Ascending aorta (tissue), 2 donors: ENCODE data around the gene SEC16B. TPM values are rescaled to one million over a fixed set of nuclear protein-coding genes. Genes with fewer than 3 reads are reported as not detected.

ENCODE experiments used
- DNase-seq, 2 donors: peaks; one replicate each; pipeline ENCODE4 v3.0.0-alpha.2; 2019; ENCODE audit warnings: low spot score in 2 of 2
- H3K27ac ChIP-seq, 2 donors: fragments of 200-600 bp; sonication (generic); one replicate each; pipeline ENCODE4 v1.5.1; 2016 to 2017; ENCODE audit warnings: mild to moderate bottlenecking in 1 of 2
- H3K27me3 ChIP-seq: fragments of 200-600 bp; sonication (generic); one replicate; pipeline ENCODE4 v1.5.1; 2017
- H3K36me3 ChIP-seq, 2 donors: fragments of 200-600 bp; sonication (generic); one replicate each; pipeline ENCODE4 v1.5.1; 2016
- H3K4me1 ChIP-seq, 2 donors: fragments of 200-600 bp; sonication (generic); one replicate each; pipeline ENCODE4 v1.5.1; 2016 to 2017; ENCODE audit warnings: mild to moderate bottlenecking in 1 of 2
- H3K4me3 ChIP-seq, 2 donors: fragments of 200-600 bp; sonication (generic); one replicate each; pipeline ENCODE4 v1.5.1; 2016 to 2017; ENCODE audit warnings: mild to moderate bottlenecking in 1 of 2
- H3K9me3 ChIP-seq, 2 donors: fragments of 200-600 bp; sonication (generic); one replicate each; pipeline ENCODE4 v1.5.1; 2016
- CTCF ChIP-seq, 3 experiments: fragments of 200-600 bp in 2 of 3; fragments of 450-650 bp in 1 of 3; sonication (generic) in 2 of 3; IDR thresholded peaks; one replicate each; pipeline ENCODE4 v1.5.1; 2016 to 2019; ENCODE audit warnings: antibody characterized with exemption in 3 of 3, mild to moderate bottlenecking in 1 of 3, moderate library complexity in 1 of 3
- intact Hi-C: fragments of 100-400 bp; cut with DNase I; formaldehyde crosslinking; loops from one replicate; pipeline ENCODE4 v1.15.1; 2023
- total RNA-seq: library from RNA; depleted of rRNA; stranded (reverse); fragments of >200 nt; gene quantifications from one replicate; pipeline ENCODE4 v1.1.0, GENCODE V29; 2016

The SEC16B gene
- total RNA-seq, 1 donor from 2014 or later: 8.6 TPM

DNA sequence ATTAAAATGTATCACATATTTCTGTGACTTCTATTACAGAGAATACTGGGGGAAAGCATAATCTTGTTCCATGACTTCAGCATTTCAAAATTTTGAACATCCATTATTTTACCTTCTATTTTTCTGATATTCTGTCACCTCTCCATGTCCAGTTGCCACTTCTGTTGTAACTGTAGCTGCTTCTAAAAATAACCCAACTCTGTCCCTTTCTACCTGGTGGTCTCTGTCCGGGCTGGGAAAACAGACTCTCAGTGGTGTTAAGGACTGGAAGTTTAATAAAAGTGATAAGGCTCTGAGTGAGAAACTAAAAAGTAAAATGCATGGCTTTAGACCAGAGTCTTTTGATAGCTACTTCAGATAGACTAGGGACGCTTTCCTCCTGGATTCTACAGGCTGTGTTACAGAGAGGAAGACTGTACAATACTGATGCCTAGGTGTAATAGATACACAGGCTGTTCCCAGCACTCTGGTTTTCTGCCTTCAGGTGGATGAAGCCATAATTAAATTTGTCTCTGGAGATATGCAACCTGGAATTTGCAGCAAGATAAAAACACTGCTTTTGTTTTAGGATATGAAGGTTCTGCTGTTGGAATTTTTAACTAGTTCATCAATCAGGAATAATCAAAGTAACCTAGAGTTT is 42.1 kb upstream of the SEC16B start:
- intact Hi-C loops: no loop called here
- no peak for DNase-seq
- Histone ChIP-seq H3K4me3 (no peak overlapping the region), H3K27ac (no peak overlapping the region), H3K4me1 (no peaks in the 10 kb centered on the region), H3K36me3 (peaks cover 4 to 26% of the 10 kb centered on the region in 2 donors), H3K9me3 (no peaks in the 10 kb centered on the region), H3K27me3 (no peaks in the 10 kb centered on the region)
- TF ChIP-seq CTCF (IDR thresholded peaks at IDR 0.05): no peak

DNA sequence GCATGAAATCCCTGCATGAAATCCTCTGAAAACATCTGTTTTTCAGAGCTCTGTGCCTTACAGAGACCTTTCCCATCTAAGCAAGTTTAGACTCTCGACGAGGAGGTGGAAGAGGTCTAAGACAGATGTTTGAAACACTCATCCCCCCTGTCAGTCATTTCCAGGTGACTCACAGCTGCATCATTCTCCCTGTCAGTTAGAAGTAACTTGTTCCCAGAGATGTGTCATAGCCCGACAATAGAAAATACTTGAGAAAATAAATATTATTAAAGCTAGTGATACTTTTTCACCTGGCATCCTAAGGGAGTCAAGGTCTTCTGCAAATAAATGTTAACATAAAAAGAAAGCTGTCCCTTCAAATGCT is 41.6 kb upstream of the SEC16B start:
- no peak overlapping the region for H3K4me3 ChIP-seq
- H3K27me3 ChIP-seq: no peaks in the 10 kb centered on the region
- no peak for TF ChIP-seq CTCF (IDR thresholded peaks at IDR 0.05)
- intact Hi-C loops: no loop called here
- H3K27ac ChIP-seq: no peak overlapping the region
- no peak for DNase-seq
- H3K9me3 ChIP-seq: no peaks in the 10 kb centered on the region
- no peaks in the 10 kb centered on the region for H3K4me1 ChIP-seq
- peaks cover 0 to 21% of the 10 kb centered on the region in 2 donors for H3K36me3 ChIP-seq

DNA sequence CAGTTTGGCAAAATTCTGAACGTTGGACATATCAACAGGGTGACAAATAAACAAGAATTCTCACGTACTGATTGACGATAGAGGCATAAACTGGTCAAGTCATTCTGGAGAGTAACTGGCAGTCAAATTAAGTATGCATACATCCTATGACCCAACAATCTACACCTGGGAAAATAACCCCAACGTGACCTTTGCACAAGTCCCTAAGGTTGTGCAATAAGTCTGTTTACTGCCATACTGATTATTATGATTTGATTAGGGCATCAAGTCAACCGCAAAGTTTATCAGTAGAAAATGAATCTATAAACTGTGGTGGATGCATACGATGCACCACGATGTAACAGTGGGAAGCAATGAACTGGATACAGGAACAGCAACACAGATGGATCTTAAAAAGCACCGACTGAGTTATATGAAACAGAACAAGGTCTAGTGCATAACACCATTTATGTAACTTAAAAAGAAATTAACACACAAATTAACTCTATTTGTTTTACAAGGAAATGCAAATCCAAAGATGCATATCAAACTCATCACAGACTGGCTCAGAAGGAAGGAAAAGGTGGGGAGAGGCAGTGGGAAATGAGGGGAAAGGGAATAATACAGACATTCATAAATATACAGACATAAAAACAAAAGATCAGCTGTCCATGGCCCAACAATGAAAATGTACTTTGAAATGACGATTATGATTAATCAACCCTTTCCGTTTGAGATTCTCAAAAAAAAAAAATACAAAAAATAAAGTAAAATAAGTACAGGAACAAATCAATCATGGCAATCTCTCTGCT is 41.0 kb upstream of the SEC16B start:
- no peak for DNase-seq
- H3K4me1 ChIP-seq: no peaks in the 10 kb centered on the region
- peaks cover 0 to 15% of the 10 kb centered on the region in 2 donors for H3K36me3 ChIP-seq
- H3K27ac ChIP-seq: no peak overlapping the region
- TF ChIP-seq CTCF (IDR thresholded peaks at IDR 0.05): no peak
- H3K27me3 ChIP-seq: no peaks in the 10 kb centered on the region
- intact Hi-C loops: no loop called here
- H3K9me3 ChIP-seq: no peaks in the 10 kb centered on the region
- H3K4me3 ChIP-seq: no peak overlapping the region

DNA sequence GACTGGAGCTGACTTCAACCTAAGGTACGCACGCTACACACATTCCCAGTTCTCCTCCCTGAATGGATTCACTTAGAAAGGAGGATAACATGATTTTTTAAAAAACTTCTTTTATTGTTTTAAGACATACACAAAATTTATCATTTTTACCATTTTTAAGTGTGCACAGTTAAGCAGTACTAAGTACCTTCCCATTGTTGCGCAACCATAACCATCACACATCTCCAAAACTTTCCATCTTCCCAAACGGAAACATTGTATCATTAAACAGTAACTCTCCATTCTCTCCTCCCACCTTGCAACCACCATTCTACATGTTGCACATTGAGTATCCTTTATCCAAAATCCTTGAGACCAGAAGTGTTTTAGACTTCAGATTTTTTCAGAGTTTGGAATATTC is 36.2 kb upstream of the SEC16B start:
- H3K4me3 ChIP-seq: no peak overlapping the region
- intact Hi-C loops: no loop called here
- no peaks in the 10 kb centered on the region for H3K9me3 ChIP-seq
- H3K36me3 ChIP-seq: peaks cover 0 to 15% of the 10 kb centered on the region in 2 donors
- H3K27me3 ChIP-seq: no peaks in the 10 kb centered on the region
- no peaks in the 10 kb centered on the region for H3K4me1 ChIP-seq
- no peak overlapping the region for H3K27ac ChIP-seq
- TF ChIP-seq CTCF (IDR thresholded peaks at IDR 0.05): no peak
- no peak for DNase-seq

- TF ChIP-seq CTCF (IDR thresholded peaks at IDR 0.05): no peak
- peaks cover 0 to 15% of the 10 kb centered on the region in 2 donors for H3K36me3 ChIP-seq
- no peaks in the 10 kb centered on the region for H3K27me3 ChIP-seq
- intact Hi-C loops: no loop called here
- no peak for DNase-seq
- no peaks in the 10 kb centered on the region for H3K4me1 ChIP-seq
- no peak overlapping the region for H3K27ac ChIP-seq
- no peaks in the 10 kb centered on the region for H3K9me3 ChIP-seq
- H3K4me3 ChIP-seq: no peak overlapping the region
Observed at GRCh38 chr1:178005450-178005849, 35.6 kb upstream of the SEC16B start.
